Common myeloid progenitor, CD34-positive (primary cell): ENCODE measurements around the gene PATE3.

Experiments
- CTCF ChIA-PET: fragments of 350-600 bp; sonication (Branson Sonifier 250); formaldehyde crosslinking; loops from one replicate; lab custom pipeline; 2021; ENCODE audit warnings: antibody characterized with exemption; lab: Charles Lee
- POLR2A ChIA-PET: fragments of 350-600 bp; sonication (Branson Sonifier 250); formaldehyde crosslinking; loops from one replicate; lab custom pipeline; 2021; ENCODE audit warnings: antibody characterized with exemption; lab: Charles Lee
- DNase-seq, 3 donors: peaks; one replicate each; pipeline versions ENCODE4 v3.0.0 to v3.0.0-alpha.2; 2013
- H3K27ac ChIP-seq, 2 experiments: 1 replicate in 1 of 2; 2 replicates in 1 of 2; pipeline ENCODE4 v1.7.0; 2013; ENCODE audit warnings: inconsistent platforms in 2 of 2, low read length in 2 of 2, mild to moderate bottlenecking in 2 of 2, low read depth in 1 of 2, moderate library complexity in 1 of 2; ENCODE audit not compliant: severe bottlenecking in 2 of 2, insufficient read depth in 1 of 2, poor library complexity in 1 of 2
- H3K27me3 ChIP-seq, 5 experiments: replicated peaks in 2 of 5; 1 replicate in 3 of 5; 2 replicates in 2 of 5; pipeline versions ENCODE4 v1.6.1 to v1.7.0; 2013; ENCODE audit warnings: low read length in 4 of 5, mild to moderate bottlenecking in 2 of 5, moderate library complexity in 2 of 5, inconsistent platforms in 1 of 5; ENCODE audit not compliant: insufficient read depth in 5 of 5, control insufficient read depth in 4 of 5
- H3K36me3 ChIP-seq, 4 experiments: 1 replicate in 2 of 4; 2 replicates in 2 of 4; pipeline versions ENCODE4 v1.6.1 to v1.7.0; 2013; ENCODE audit warnings: low read length in 3 of 4, control low read depth in 1 of 4, mild to moderate bottlenecking in 1 of 4; ENCODE audit not compliant: control insufficient read depth in 4 of 4, insufficient read depth in 4 of 4
- H3K4me1 ChIP-seq, 4 experiments: 1 replicate in 3 of 4; 2 replicates in 1 of 4; pipeline versions ENCODE4 v1.6.1 to v1.7.1; 2013; ENCODE audit warnings: low read length in 3 of 4, mild to moderate bottlenecking in 3 of 4, control low read depth in 1 of 4, inconsistent platforms in 1 of 4, moderate library complexity in 1 of 4; ENCODE audit not compliant: control insufficient read depth in 4 of 4, insufficient read depth in 4 of 4; ENCODE audit errors: control extremely low read depth in 1 of 4
- H3K4me3 ChIP-seq, 7 experiments: 1 replicate in 4 of 7; 2 replicates in 3 of 7; pipeline versions ENCODE4 v1.5.1 to v1.7.0; 2013; ENCODE audit warnings: mild to moderate bottlenecking in 7 of 7, low read length in 6 of 7, moderate library complexity in 6 of 7, inconsistent platforms in 2 of 7, low read depth in 2 of 7, control low read depth in 1 of 7; ENCODE audit not compliant: insufficient read depth in 4 of 7, control insufficient read depth in 1 of 7; ENCODE audit errors: extremely low read depth in 1 of 7
- H3K9me3 ChIP-seq, 5 experiments: 1 replicate in 4 of 5; 2 replicates in 1 of 5; pipeline versions ENCODE4 v1.6.1 to v1.7.1; 2013; ENCODE audit warnings: low read length in 4 of 5, mild to moderate bottlenecking in 2 of 5, inconsistent platforms in 1 of 5, low read depth in 1 of 5, moderate library complexity in 1 of 5; ENCODE audit not compliant: control insufficient read depth in 4 of 5, insufficient read depth in 2 of 5; ENCODE audit errors: control extremely low read depth in 1 of 5
- WGBS: methylation state at CpG from one replicate; pipeline ENCODE4 v1.1.5; 2013; ENCODE audit not compliant: insufficient coverage; 5-methylcytosine and 5-hydroxymethylcytosine counted together

Gene PATE3

DNA sequence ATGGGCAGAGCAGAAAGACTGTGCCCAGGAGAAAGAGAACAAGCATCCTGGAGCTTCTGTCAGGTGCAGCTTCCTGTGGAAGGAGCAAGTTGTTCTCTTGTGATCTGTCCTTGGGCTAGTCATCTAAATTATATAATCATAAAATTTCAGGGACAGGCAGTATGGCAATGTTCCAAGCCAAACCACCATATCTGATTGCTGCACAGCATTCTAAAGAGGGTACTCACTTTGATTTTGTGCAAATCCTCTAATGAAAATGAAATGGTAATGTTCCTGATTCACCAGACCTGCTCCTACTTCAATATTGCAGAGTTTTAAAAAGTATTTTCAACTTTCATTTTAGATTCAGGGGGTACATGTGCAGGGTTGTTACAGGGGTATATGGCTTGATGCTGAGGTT is 9.2 kb upstream of the PATE3 start, which contains the start of gene PATE2:
TSS of gene PATE2 (minus strand) at position 101 of the 400 bp plus-strand sequence. CDS start at position 46, 55 bp downstream.
- Histone ChIP-seq H3K27ac (no peak within 1 kb of the TSS), H3K4me1 (no peaks in the 10 kb centered on the region), H3K9me3 (no peaks in the 10 kb centered on the region), H3K4me3 (no peak within 1 kb of the TSS), H3K27me3 (peaks cover 0 to 4% (median 0%) of the 10 kb centered on the region in 5 experiments), H3K36me3 (no peaks in the 10 kb centered on the region)
- ChIA-PET CTCF (no interaction called here), POLR2A (no interaction called here)
- DNase-seq = no peak

DNA sequence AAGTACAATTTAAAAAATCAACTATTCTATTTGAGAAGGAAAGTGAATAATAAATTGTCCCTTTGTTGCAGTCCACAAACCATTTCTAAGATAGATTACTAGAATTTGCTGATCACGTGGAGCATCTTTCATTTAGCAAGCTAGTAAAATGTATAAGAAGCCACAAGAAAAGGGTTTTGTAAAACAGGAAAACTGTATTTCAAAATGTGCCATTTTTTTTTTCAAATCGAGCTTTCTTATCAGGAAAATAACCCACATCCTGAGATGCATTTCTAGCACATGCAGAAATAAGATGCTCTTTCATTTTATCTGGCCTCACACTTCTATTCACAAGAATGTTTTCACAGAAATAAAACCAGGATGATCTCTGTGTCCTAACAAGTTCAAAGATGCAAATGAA is 3.2 kb upstream of the PATE3 start:
- POLR2A ChIA-PET = no interaction called here
- Histone ChIP-seq H3K27me3 (peaks cover 0 to 2% (median 0%) of the 10 kb centered on the region in 5 experiments), H3K27ac (no peak overlapping the region), H3K36me3 (no peaks in the 10 kb centered on the region), H3K4me3 (no peak overlapping the region), H3K9me3 (no peaks in the 10 kb centered on the region), H3K4me1 (no peaks in the 10 kb centered on the region)
- peak in 1 of 3 donors; percentile 9 for DNase-seq
- CTCF ChIA-PET = no interaction called here
- WGBS = 50% methylated on average over 2 of the region's 2 CpGs

DNA sequence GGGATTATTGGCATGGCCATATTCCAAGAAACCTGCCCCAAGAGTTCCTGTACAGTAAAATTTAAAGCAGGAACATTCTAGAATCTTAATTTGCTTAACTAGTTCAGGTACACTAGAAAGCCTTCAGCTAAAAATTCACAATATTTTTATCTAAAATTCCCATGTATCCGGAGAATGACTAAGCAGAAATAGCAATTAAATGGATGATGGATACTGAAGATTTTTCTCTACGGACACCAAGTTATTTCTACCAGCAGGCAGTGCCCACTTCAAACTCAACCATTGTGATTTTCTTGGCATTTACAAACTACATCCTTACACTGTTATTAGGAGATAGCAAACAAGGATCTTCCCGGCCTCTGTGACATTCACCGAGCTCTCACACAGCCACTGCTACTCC is 2.9 kb downstream of the PATE3 start:
- CTCF ChIA-PET = interaction anchor here (1.2 kb wide), 1 partner anchor 94 kb away, joined by 3 read pairs; no protein-coding TSS in a partner anchor
- H3K4me3 ChIP-seq = no peak overlapping the region
- no peaks in the 10 kb centered on the region for H3K4me1 ChIP-seq
- H3K36me3 ChIP-seq = no peaks in the 10 kb centered on the region
- peaks cover 0 to 2% (median 0%) of the 10 kb centered on the region in 5 experiments for H3K27me3 ChIP-seq
- H3K27ac ChIP-seq = no peak overlapping the region
- WGBS = 93% methylated on average over 2 of the region's 4 CpGs
- no peaks in the 10 kb centered on the region for H3K9me3 ChIP-seq
- DNase-seq = no peak
- POLR2A ChIA-PET = no interaction called here

DNA sequence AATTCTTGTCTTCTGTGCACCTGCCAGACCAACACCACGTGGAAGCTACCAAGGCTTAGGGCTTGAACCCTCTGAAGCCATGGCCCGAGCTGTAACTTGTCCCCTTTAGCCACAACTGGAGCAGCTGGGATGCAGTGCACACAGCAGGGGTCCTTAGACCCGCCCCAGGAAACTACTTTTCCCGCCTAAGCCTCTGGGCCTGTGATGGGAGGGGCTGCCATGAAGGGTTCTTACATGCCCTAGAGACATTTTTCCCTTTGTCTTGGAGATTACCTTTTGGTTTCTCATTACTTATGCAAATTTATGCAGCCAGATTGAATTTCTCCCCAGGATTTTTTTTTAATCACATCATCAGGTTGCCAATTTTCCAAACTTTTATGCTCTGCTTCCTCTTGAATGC is 9.7 kb downstream of the PATE3 start:
- H3K4me3 ChIP-seq = no peak overlapping the region
- no peaks in the 10 kb centered on the region for H3K4me1 ChIP-seq
- no peak for DNase-seq
- peaks cover 0 to 20% (median 4%) of the 10 kb centered on the region in 5 experiments for H3K9me3 ChIP-seq
- H3K27me3 ChIP-seq = no peaks in the 10 kb centered on the region
- H3K36me3 ChIP-seq = no peaks in the 10 kb centered on the region
- POLR2A ChIA-PET = no interaction called here
- WGBS = 47% methylated on average over 4 of the region's 4 CpGs
- CTCF ChIA-PET = no interaction called here
- H3K27ac ChIP-seq = no peak overlapping the region

DNA sequence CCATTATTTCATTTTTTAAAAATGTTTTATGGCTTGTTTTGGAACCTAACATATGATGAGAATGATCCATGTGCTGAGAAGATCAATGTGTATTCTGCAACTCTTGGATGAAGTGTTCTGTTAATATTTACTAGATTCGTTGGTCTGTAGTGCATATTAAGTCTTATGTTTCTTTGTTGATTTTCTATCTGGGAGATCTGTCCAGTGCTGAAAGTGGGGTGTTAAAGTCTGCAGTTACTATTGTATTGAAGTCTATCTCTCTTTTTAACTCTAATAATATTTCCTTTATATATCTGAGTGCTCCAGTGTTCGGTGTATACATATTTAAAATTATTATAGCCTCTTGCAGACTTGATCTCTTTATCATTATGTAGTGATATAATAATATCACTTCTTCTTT is 11.9 kb downstream of the PATE3 start:
- Histone ChIP-seq H3K27ac (no peak overlapping the region), H3K9me3 (peaks cover 0 to 29% (median 4%) of the 10 kb centered on the region in 5 experiments), H3K4me1 (no peaks in the 10 kb centered on the region), H3K27me3 (no peaks in the 10 kb centered on the region), H3K36me3 (no peaks in the 10 kb centered on the region), H3K4me3 (no peak overlapping the region)
- DNase-seq = no peak
- ChIA-PET POLR2A (no interaction called here), CTCF (no interaction called here)
- WGBS = 100% methylated on average over 1 of the region's 2 CpGs

DNA sequence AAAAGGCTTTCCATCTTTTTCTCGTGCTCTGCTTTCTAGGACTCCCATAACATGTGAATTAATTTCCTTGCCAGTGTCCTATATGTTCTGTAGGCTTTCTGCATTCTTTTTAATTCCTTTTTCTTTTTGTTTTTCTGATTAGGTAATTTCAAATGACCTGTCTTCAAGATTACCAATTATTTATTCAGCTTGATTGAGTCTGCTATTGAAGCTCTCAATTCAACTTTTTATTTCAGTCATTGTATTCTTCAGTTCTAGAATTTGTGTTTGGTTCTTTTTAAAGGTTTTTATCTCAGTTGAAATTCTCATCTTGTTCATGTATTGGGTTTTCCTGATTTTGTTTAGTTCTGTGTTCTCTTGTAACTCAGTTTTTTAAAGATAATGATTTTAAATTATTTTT is 14.5 kb downstream of the PATE3 start:
- H3K36me3 ChIP-seq = no peaks in the 10 kb centered on the region
- no peaks in the 10 kb centered on the region for H3K27me3 ChIP-seq
- peaks cover 0 to 27% (median 4%) of the 10 kb centered on the region in 5 experiments for H3K9me3 ChIP-seq
- POLR2A ChIA-PET = no interaction called here
- CTCF ChIA-PET = no interaction called here
- no peak for DNase-seq
- H3K4me1 ChIP-seq = no peaks in the 10 kb centered on the region
- no CpG with 5 or more reads among the region's 1 CpG for WGBS
- no peak overlapping the region for H3K27ac ChIP-seq
- no peak overlapping the region for H3K4me3 ChIP-seq

DNA sequence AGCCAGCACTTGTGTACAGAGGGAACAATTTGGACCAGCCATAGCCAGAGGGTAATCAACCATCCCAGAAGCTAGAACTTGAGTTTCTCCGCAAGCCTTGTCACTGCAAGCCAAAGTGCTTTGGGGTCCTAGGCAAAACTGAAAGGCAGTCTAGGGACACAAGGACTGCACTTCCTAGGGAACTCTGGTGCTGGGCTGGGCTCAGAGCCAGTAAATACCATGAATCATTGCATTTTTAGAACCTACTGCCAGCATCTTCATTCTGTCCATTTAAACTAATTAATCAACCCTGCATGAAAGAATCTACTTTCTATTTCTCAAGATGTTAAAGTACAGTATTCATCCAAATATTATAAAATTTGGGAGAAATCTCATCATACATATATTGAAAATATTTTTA is 20.0 kb downstream of the PATE3 start:
- ChIA-PET CTCF (no interaction called here), POLR2A (no interaction called here)
- Histone ChIP-seq H3K9me3 (peaks cover 0 to 7% (median 2%) of the 10 kb centered on the region in 5 experiments), H3K4me3 (no peak overlapping the region), H3K27me3 (no peaks in the 10 kb centered on the region), H3K4me1 (no peaks in the 10 kb centered on the region), H3K27ac (no peak overlapping the region), H3K36me3 (no peaks in the 10 kb centered on the region)
- no peak for DNase-seq
- whole genome bisulfite sequencing = 100% methylated on average over 1 of the region's 1 CpG
